IPS DF 4.7 (cell line): ENCODE measurements around the gene PCDHGA10.
"Not testable (repeated sequence)": the region's sequence is repeated elsewhere in the genome, so short reads cannot be mapped to it uniquely, and the experiment has no call there.

Experiments used
- DNase-seq: peaks from one replicate; pipeline ENCODE4 v3.0.0-alpha.2; 2013; ENCODE audit warnings: low spot score; ENCODE audit errors: extremely low read depth

PCDHGA10 gene

GRCh38 chr5:141412854-141413539 lies at the start of gene PCDHGA10:
PCDHGA10 (plus strand) TSS chr5:141412987; CDS start chr5:141413176, 189 bp downstream.
- no peak for DNase-seq

GRCh38 chr5:141363952-141364660 lies 48.7 kb upstream of the PCDHGA10 start, which contains the start of gene PCDHGA5:
PCDHGA5 (plus strand) TSS chr5:141364162; CDS start chr5:141364331, 169 bp downstream.
- DNase-seq, result no peak

GRCh38 chr5:141366016-141366896 lies 46.5 kb upstream of the PCDHGA10 start:
- no peak for DNase-seq

DNA sequence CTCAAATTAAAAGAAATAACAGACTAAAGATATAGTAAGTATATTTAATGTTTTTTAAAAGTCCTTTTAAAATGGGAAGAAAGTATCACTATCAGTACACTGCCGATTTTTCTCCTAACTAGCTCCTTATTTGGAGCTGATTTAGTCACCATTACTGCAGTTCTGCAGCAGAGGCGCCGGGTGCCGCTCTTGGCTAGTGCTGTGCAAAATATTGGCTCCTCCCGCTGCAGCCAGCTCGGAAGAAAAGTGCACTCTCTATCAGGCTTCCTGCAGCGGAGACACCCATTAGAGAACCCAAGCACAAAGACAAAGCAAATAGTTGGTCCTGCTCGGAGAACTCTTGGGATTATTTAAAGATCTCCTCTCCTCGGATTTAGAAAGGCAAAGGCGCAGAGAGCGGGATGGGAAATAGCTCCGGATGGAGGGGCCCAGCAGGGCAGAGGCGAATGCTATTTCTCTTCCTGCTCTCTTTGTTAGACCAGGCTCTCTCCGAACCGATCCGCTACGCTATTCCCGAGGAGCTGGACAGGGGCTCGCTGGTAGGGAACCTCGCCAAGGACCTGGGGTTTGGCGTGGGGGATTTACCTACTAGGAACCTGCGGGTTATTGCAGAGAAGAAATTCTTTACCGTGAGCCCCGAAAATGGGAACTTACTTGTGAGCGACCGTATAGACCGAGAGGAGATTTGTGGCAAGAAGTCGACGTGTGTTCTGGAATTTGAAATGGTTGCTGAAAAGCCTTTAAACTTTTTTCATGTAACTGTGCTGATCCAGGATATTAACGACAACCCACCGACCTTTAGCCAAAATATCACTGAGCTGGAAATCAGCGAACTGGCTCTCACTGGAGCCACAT lies 42.6 kb upstream of the PCDHGA10 start, which contains the start of gene PCDHGB3:
Gene PCDHGB3 (plus strand): TSS at position 249 of the 855 bp plus-strand sequence. CDS start 153 bp downstream, at position 402.
- no peak for DNase-seq

- no peak for DNase-seq
These were observed 41.0 kb upstream of the PCDHGA10 start for GRCh38 chr5:141371572-141372475.

DNA sequence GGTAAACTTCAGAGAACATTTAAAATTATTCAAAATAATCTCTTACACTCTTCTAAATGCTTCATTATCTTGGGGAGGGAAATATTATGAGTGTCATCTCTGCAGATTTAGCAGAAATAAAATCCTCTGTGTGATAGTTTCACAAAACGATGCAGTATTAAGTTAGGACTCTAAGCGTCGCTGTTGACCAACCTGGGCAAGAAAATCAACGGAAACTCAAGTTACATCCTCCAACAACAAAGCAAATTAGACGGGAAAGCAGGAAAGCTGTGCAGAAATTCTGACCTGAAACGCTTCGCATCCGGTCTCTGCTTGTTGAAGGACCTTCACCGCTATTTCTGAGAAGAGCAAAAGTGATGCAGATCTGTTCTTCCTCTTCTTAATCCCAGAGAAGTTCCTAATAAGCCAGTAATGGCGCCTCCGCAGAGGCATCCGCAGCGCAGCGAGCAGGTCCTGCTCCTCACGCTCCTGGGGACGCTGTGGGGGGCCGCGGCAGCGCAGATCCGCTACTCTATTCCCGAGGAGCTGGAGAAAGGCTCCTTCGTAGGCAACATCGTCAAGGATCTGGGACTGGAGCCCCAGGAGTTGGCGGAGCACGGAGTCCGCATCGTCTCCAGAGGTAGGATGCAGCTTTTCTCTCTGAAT lies 39.0 kb upstream of the PCDHGA10 start, which contains the start of gene PCDHGA6:
Gene PCDHGA6 (plus strand): TSS at position 219 of the 645 bp plus-strand sequence. CDS start 193 bp downstream, at position 412.
- DNase-seq, result no peak

GRCh38 chr5:141374627-141375026 lies 38.2 kb upstream of the PCDHGA10 start:
- DNase-seq, result no peak

GRCh38 chr5:141375444-141376155 lies 37.2 kb upstream of the PCDHGA10 start:
- DNase-seq, result not testable (repeated sequence)

GRCh38 chr5:141382469-141383294 lies 30.1 kb upstream of the PCDHGA10 start, which contains the start of gene PCDHGA7:
PCDHGA7 (plus strand) TSS chr5:141382742; CDS start chr5:141382900, 158 bp downstream.
- DNase-seq, result no peak

- DNase-seq, result no peak
These were observed 29.4 kb upstream of the PCDHGA10 start for GRCh38 chr5:141383345-141383744.

GRCh38 chr5:141384471-141385267 lies 28.1 kb upstream of the PCDHGA10 start:
- DNase-seq, result no peak

GRCh38 chr5:141387557-141388311 lies 25.1 kb upstream of the PCDHGA10 start, which contains the start of gene PCDHGB4:
PCDHGB4 (plus strand) TSS chr5:141387698; CDS start chr5:141387885, 187 bp downstream.
- DNase-seq, result not testable (repeated sequence)

DNA sequence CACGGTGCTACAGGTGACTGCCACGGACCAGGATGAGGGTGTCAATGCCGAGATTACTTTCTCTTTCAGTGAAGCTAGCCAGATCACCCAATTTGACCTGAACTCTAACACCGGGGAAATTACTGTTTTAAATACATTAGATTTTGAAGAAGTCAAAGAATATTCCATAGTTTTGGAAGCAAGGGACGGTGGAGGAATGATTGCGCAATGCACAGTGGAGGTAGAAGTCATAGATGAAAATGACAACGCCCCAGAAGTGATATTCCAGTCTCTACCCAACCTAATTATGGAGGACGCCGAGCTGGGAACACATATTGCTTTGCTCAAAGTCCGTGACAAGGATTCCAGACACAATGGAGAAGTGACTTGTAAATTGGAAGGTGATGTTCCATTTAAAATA lies 24.1 kb upstream of the PCDHGA10 start:
- no peak for DNase-seq

- no peak for DNase-seq
These were observed 23.4 kb upstream of the PCDHGA10 start for GRCh38 chr5:141389153-141390042.
